ENCODE data around the gene OXCT2. TPM values are rescaled to one million over a fixed set of nuclear protein-coding genes. Genes with fewer than 3 reads are reported as not detected.
"Not testable (repeated sequence)": the region's sequence is repeated elsewhere in the genome, so short reads cannot be mapped to it uniquely, and the experiment has no call there.

Gene OXCT2
- total RNA-seq, 1 donor from 2014 or later, result 2.4 TPM

GRCh38 chr1:39787468-39787867 lies 16.3 kb upstream of the OXCT2 start:
- DNase-seq, result no peak

GRCh38 chr1:39787108-39787375 lies 15.9 kb upstream of the OXCT2 start:
- DNase-seq, result not testable (repeated sequence)

GRCh38 chr1:39786303-39787107 lies 15.4 kb upstream of the OXCT2 start:
- not testable (repeated sequence) for DNase-seq

- not testable (repeated sequence) for DNase-seq
Measured at GRCh38 chr1:39782685-39783084, 11.5 kb upstream of the OXCT2 start.

- no peak for DNase-seq
Measured at GRCh38 chr1:39782103-39782502, 11.0 kb upstream of the OXCT2 start.

- no peak for DNase-seq
Measured at GRCh38 chr1:39781349-39781715, 10.2 kb upstream of the OXCT2 start.

GRCh38 chr1:39779821-39780220 lies 8.7 kb upstream of the OXCT2 start:
- no peak for DNase-seq

GRCh38 chr1:39779137-39779536 lies 8.0 kb upstream of the OXCT2 start:
- DNase-seq, result no peak

- DNase-seq, result not testable (repeated sequence)
Measured at GRCh38 chr1:39778463-39779099, 7.4 kb upstream of the OXCT2 start.

GRCh38 chr1:39777896-39778295 lies 6.7 kb upstream of the OXCT2 start:
- DNase-seq, result not testable (repeated sequence)

GRCh38 chr1:39777306-39777705 lies 6.2 kb upstream of the OXCT2 start:
- DNase-seq, result no peak

- DNase-seq, result no peak
Measured at GRCh38 chr1:39776886-39777285, 5.7 kb upstream of the OXCT2 start.

- DNase-seq, result no peak
Measured at GRCh38 chr1:39776400-39776713, 5.2 kb upstream of the OXCT2 start.

- not testable (repeated sequence) for DNase-seq
Measured at GRCh38 chr1:39775676-39776399, 4.7 kb upstream of the OXCT2 start.

GRCh38 chr1:39775141-39775540 lies 4.0 kb upstream of the OXCT2 start:
- not testable (repeated sequence) for DNase-seq

GRCh38 chr1:39773369-39773979 lies 2.3 kb upstream of the OXCT2 start:
- DNase-seq, result not testable (repeated sequence)

GRCh38 chr1:39770100-39771021 lies 787 bp downstream of the OXCT2 start:
- not testable (repeated sequence) for DNase-seq

- DNase-seq, result not testable (repeated sequence)
Measured at GRCh38 chr1:39769502-39769901, 1.6 kb downstream of the OXCT2 start.

GRCh38 chr1:39766466-39766865 lies 4.7 kb downstream of the OXCT2 start:
- DNase-seq, result not testable (repeated sequence)

GRCh38 chr1:39764512-39764911 lies 6.6 kb downstream of the OXCT2 start:
- DNase-seq, result not testable (repeated sequence)

GRCh38 chr1:39763619-39764374 lies 7.4 kb downstream of the OXCT2 start:
- DNase-seq, result not testable (repeated sequence)
